HepG2 (cell line): ENCODE measurements around the gene OR2V2. TPM values are rescaled to one million over a fixed set of nuclear protein-coding genes. Genes with fewer than 3 reads are reported as not detected.

Experiments
- ATAC-seq: fragments of 200-7000 bp; cut with Tn5 transposase; 3 replicates; pipeline ENCODE4 v1.9.1; 2020; ENCODE audit warnings: mild to moderate bottlenecking, moderate library complexity
- BruUV-seq: library from RNA; stranded (reverse); fragments of 400-500 nt; replicated peaks from 2 replicates; lab custom pipeline; 2021; lab: Mats Ljungman, UMichigan
- CTCF ChIA-PET: fragments of 300-600 bp; formaldehyde crosslinking; extraction: SDS; loops from one replicate; lab custom pipeline; 2021; ENCODE audit warnings: low total read pairs, inconsistent platforms, low intra/inter-chr PET ratio; lab: Yijun Ruan, JAX
- POLR2A ChIA-PET: fragments of 350-600 bp; sonication (Branson Sonifier 250); formaldehyde crosslinking; loops from one replicate; lab custom pipeline; 2020; ENCODE audit warnings: antibody characterized with exemption, inconsistent platforms; lab: Yijun Ruan, JAX
- DNase-seq: peaks from one replicate; pipeline ENCODE4 v3.0.0-alpha.2; 2015; ENCODE audit warnings: low spot score
- FAIRE-seq: peaks from 3 replicates; lab custom pipeline; 2011; peaks lifted over from hg19 to GRCh38; lab: Jason Lieb, UNC
- H2AFZ ChIP-seq: one replicate; pipeline ENCODE4 v1.6.1; 2011; ENCODE audit warnings: low read length, inconsistent platforms
- H3K27ac ChIP-seq: fragments of 300-600 bp; 3 replicates; pipeline ENCODE4 v1.8.0; 2011; ENCODE audit warnings: mixed run types, mild to moderate bottlenecking, mixed read lengths, low read length, inconsistent platforms; ENCODE audit not compliant: insufficient read depth; ENCODE audit errors: extremely low read length
- H3K27me3 ChIP-seq, 2 experiments: fragments of 200-600 bp in 1 of 2; 2 replicates in 1 of 2; 3 replicates in 1 of 2; pipeline versions ENCODE4 v1.6.0 to v1.8.0; 2011; ENCODE audit warnings: low read length in 2 of 2, mild to moderate bottlenecking in 2 of 2, moderate library complexity in 2 of 2, inconsistent platforms in 1 of 2; ENCODE audit not compliant: insufficient read depth in 2 of 2, control insufficient read depth in 1 of 2
- H3K36me3 ChIP-seq, 2 experiments: fragments of 200-600 bp in 1 of 2; replicated peaks in 1 of 2; 2 replicates in 1 of 2; 3 replicates in 1 of 2; pipeline versions ENCODE4 v1.5.1 to v1.8.0; 2011; ENCODE audit warnings: low read length in 2 of 2, inconsistent platforms in 1 of 2; ENCODE audit not compliant: insufficient read depth in 2 of 2, control insufficient read depth in 1 of 2
- H3K4me1 ChIP-seq: 2 replicates; pipeline ENCODE4 v1.5.1; 2012; ENCODE audit warnings: low read length, inconsistent platforms; ENCODE audit not compliant: insufficient read depth
- H3K4me2 ChIP-seq: 2 replicates; pipeline ENCODE4 v1.6.0; 2011; ENCODE audit warnings: low read depth, low read length, inconsistent platforms
- H3K4me3 ChIP-seq, 3 experiments: fragments of 200-600 bp in 1 of 3; sonication (generic), shearing (Covaris generic) in 1 of 3; replicated peaks in 1 of 3; 2 replicates each; pipeline ENCODE4 v1.5.1; 2011 to 2016; ENCODE audit warnings: low read length in 3 of 3, inconsistent platforms in 2 of 3, low read depth in 2 of 3, mild to moderate bottlenecking in 2 of 3, control low read depth in 1 of 3, mixed read lengths in 1 of 3; ENCODE audit not compliant: insufficient read depth in 1 of 3
- H3K79me2 ChIP-seq: one replicate; pipeline ENCODE4 v1.6.1; 2011; ENCODE audit warnings: low read length, inconsistent platforms; ENCODE audit not compliant: insufficient read depth
- H3K9ac ChIP-seq: 2 replicates; pipeline ENCODE4 v1.6.0; 2011; ENCODE audit warnings: mild to moderate bottlenecking, low read depth, low read length, inconsistent platforms; ENCODE audit not compliant: insufficient read depth
- H3K9me3 ChIP-seq: 2 replicates; pipeline ENCODE4 v1.5.1; 2012; ENCODE audit warnings: mild to moderate bottlenecking, low read length
- H4K20me1 ChIP-seq: 2 replicates; pipeline ENCODE4 v1.6.0; 2011; ENCODE audit warnings: inconsistent platforms, mild to moderate bottlenecking, low read length, moderate library complexity; ENCODE audit not compliant: insufficient read depth
- CBX5 ChIP-seq: sonication (generic); formaldehyde crosslinking; IDR thresholded peaks from 2 replicates; pipeline ENCODE4 v1.4.0; 2020; ENCODE audit warnings: missing genetic modification reagents, borderline replicate concordance
- CREBL2 ChIP-seq: sonication (generic); formaldehyde crosslinking; IDR thresholded peaks from 2 replicates; pipeline ENCODE4 v1.8.1; 2023; ENCODE audit warnings: missing genetic modification reagents, mild to moderate bottlenecking, borderline replicate concordance
- DRAP1 ChIP-seq: IDR thresholded peaks from 2 replicates; pipeline ENCODE4 v1.6.1; 2016; ENCODE audit warnings: missing genetic modification reagents, missing compliant biosample characterization
- GPN1 ChIP-seq: sonication (generic); formaldehyde crosslinking; IDR thresholded peaks from 2 replicates; pipeline ENCODE4 v1.5.1; 2020; ENCODE audit warnings: missing genetic modification reagents, borderline replicate concordance
- HNF1A ChIP-seq, 2 experiments: sonication (generic) in 1 of 2; formaldehyde crosslinking in 1 of 2; IDR thresholded peaks; 2 replicates each; pipeline versions ENCODE4 v1.4.0 to v1.6.1; 2016 to 2020; ENCODE audit warnings: borderline replicate concordance in 1 of 2, low read depth in 1 of 2, mild to moderate bottlenecking in 1 of 2, missing genetic modification reagents in 1 of 2
- KAT2B ChIP-seq: fragments of 150-350 bp; IDR thresholded peaks from 2 replicates; pipeline ENCODE4 v1.6.1; 2014; ENCODE audit warnings: low read depth, low read length, borderline replicate concordance
- ZFX ChIP-seq: sonication (generic); formaldehyde crosslinking; IDR thresholded peaks from 2 replicates; pipeline ENCODE4 v1.4.0; 2020; ENCODE audit warnings: mild to moderate bottlenecking, low read depth, missing genetic modification reagents, moderate library complexity
- ZNF260 ChIP-seq: sonication (generic); formaldehyde crosslinking; IDR thresholded peaks from 2 replicates; pipeline ENCODE4 v1.4.0; 2020; ENCODE audit warnings: missing genetic modification reagents, low read depth, mild to moderate bottlenecking, borderline replicate concordance
- ZNF329 ChIP-seq: sonication (generic); formaldehyde crosslinking; IDR thresholded peaks from 2 replicates; pipeline ENCODE4 v1.9.0; 2021; ENCODE audit warnings: low read depth, mild to moderate bottlenecking, missing genetic modification reagents
- ZNF337 ChIP-seq: sonication (generic); formaldehyde crosslinking; IDR thresholded peaks from 2 replicates; pipeline ENCODE4 v1.5.1; 2020; ENCODE audit warnings: missing genetic modification reagents, low read depth, mild to moderate bottlenecking, borderline replicate concordance
- ZNF891 ChIP-seq: sonication (generic); formaldehyde crosslinking; IDR thresholded peaks from 2 replicates; pipeline ENCODE4 v1.5.0; 2020; ENCODE audit warnings: mild to moderate bottlenecking, missing genetic modification reagents
- WGBS: methylation state at CpG from one replicate; pipeline ENCODE4 v1.1.6; 2017; ENCODE audit warnings: low lambda C conversion rate; 5-methylcytosine and 5-hydroxymethylcytosine counted together
- in situ Hi-C: cut with HindIII; loops from 2 replicates; pipeline ENCODE4 v1.10.0; 2017; ENCODE audit warnings: low pct_unique_long_range_greater_than_20kb; ENCODE audit not compliant: extremely low pct_ligation_motif_present
- intact Hi-C: fragments of 100-400 bp; cut with micrococcal nuclease; formaldehyde crosslinking; loops from one replicate; pipeline ENCODE4 v1.10.0; 2022; ENCODE audit not compliant: unreplicated experiment
- polyA plus RNA-seq, 8 experiments: library from polyadenylated mRNA; depleted of rRNA in 3 of 8; stranded (reverse) in 7 of 8; unstranded in 1 of 8; fragments of >200 nt; fragmentation: Illumina TruSeq in 4 of 8; extraction: Trizol in 4 of 8; gene quantifications; 2 replicates each; pipeline versions ENCODE4 v1.2.1 to v1.2.3, GENCODE V29; 2011 to 2016; ENCODE audit warnings: low read depth in 4 of 8, missing spikeins in 1 of 8, mixed read lengths in 1 of 8; ENCODE audit not compliant: insufficient read depth in 1 of 8
- total RNA-seq, 5 experiments: library from RNA; depleted of rRNA; stranded (reverse); fragments of >200 nt; fragmentation: Illumina TruSeq; extraction: Trizol; gene quantifications; 2 replicates each; pipeline ENCODE4 v1.2.3, GENCODE V29; 2016; ENCODE audit warnings: low read depth in 1 of 5

OR2V2 gene
- total and polyA plus RNA-seq, 2 of the 13 experiments (the other 11 are each of a cell fraction or from before 2014, with no cell fraction given) = not detected

- no TSS peak for BruUV-seq
Observed at GRCh38 chr5:181119105-181119504, 28.3 kb upstream of the OR2V2 start.

GRCh38 chr5:181120306-181120705 is 27.1 kb upstream of the OR2V2 start:
- Histone ChIP-seq H3K9me3 (no peaks in the 10 kb centered on the region), H3K9ac (no peak overlapping the region), H3K27ac (no peak overlapping the region), H4K20me1 (no peaks in the 10 kb centered on the region), H3K36me3 (no peaks in the 10 kb centered on the region), H3K27me3 (peaks cover 2 to 39% of the 10 kb centered on the region in 2 experiments; a peak in 4 of 5 replicates), H3K4me1 (no peaks in the 10 kb centered on the region), H2AFZ (no peak overlapping the region), H3K4me2 (no peak overlapping the region), H3K4me3 (no peak overlapping the region), H3K79me2 (no peaks in the 10 kb centered on the region)
- in situ Hi-C loops (no loop called here), intact Hi-C loops (no loop called here)
- no TSS peak for BruUV-seq
- ChIA-PET CTCF (no interaction called here), POLR2A (no interaction called here)
- FAIRE-seq (no peak), ATAC-seq (no peak), DNase-seq (no peak)
- WGBS = 17% methylated on average over 4 of the region's 4 CpGs
- TF ChIP-seq ZNF891 (CRISPR knock-in tag) (no peak), DRAP1 (no peak), ZNF337 (CRISPR knock-in tag) (no peak), KAT2B (no peak), GPN1 (CRISPR knock-in tag) (no peak), ZFX (CRISPR knock-in tag) (no peak), HNF1A (IDR thresholded peaks at IDR 0.05; ENCODE audit: low read depth) (no peak), HNF1A (CRISPR knock-in tag; IDR thresholded peaks at IDR 0.05; ENCODE audit: borderline replicate concordance) (no peak), ZNF260 (CRISPR knock-in tag) (no peak), CBX5 (no peak)

More at GRCh38 chr5:181119105-181119504, 28.3 kb upstream of the OR2V2 start:
- Histone ChIP-seq H3K4me3 (no peak overlapping the region), H3K27me3 (peaks cover 4 to 51% of the 10 kb centered on the region in 2 experiments), H3K4me2 (no peak overlapping the region), H3K9me3 (no peaks in the 10 kb centered on the region), H3K27ac (no peak overlapping the region), H2AFZ (no peak overlapping the region), H3K9ac (no peak overlapping the region), H3K79me2 (no peaks in the 10 kb centered on the region), H3K4me1 (no peaks in the 10 kb centered on the region), H3K36me3 (no peaks in the 10 kb centered on the region), H4K20me1 (no peaks in the 10 kb centered on the region)
- in situ Hi-C loops (no loop called here), intact Hi-C loops (no loop called here)
- ChIA-PET POLR2A (no interaction called here), CTCF (no interaction called here)
- DNase-seq (no peak), ATAC-seq (no peak), FAIRE-seq (no peak)
- TF ChIP-seq CREBL2 (CRISPR knock-in tag) (no peak), ZNF329 (no peak)
- 31% methylated on average over 8 of the region's 8 CpGs for WGBS
